Panc1 (cell line): ENCODE measurements around the gene TUFT1.

ENCODE experiments used
- CTCF ChIP-seq: fragments of 450-650 bp; IDR thresholded peaks from 2 replicates; pipeline ENCODE4 v1.5.1; 2017; ENCODE audit warnings: mild to moderate bottlenecking
- POLR2AphosphoS5 ChIP-seq: IDR thresholded peaks from 2 replicates; pipeline ENCODE4 v1.6.1; 2012; ENCODE audit warnings: mild to moderate bottlenecking, low read depth, low read length, moderate library complexity
- REST ChIP-seq, 2 experiments: IDR thresholded peaks; 2 replicates each; pipeline ENCODE4 v1.6.1; 2011 to 2012; ENCODE audit warnings: low read depth in 2 of 2, control low read depth in 1 of 2, low read length in 1 of 2, mild to moderate bottlenecking in 1 of 2, moderate library complexity in 1 of 2; ENCODE audit not compliant: insufficient read depth in 1 of 2
- TCF7L2 ChIP-seq: IDR thresholded peaks from 2 replicates; pipeline ENCODE4 v1.6.1; 2011; ENCODE audit warnings: mild to moderate bottlenecking, low read depth, low read length, inconsistent platforms

GRCh38 chr1:151512801-151513625 is 27.1 kb upstream of the TUFT1 start:
- TF ChIP-seq CTCF (no peak), POLR2AphosphoS5 (no peak), TCF7L2 (no peak), REST (IDR thresholded peaks at IDR 0.05; ENCODE audit: insufficient read depth in 1 of 2, low read depth in 2 of 2, low read length in 1 of 2) (no peak)
